Subcutaneous adipose tissue (tissue), 4 donors: ENCODE results near the gene BBOF1. TPM values are rescaled to one million over a fixed set of nuclear protein-coding genes. Genes with fewer than 3 reads are reported as not detected.

ENCODE experiments used
- CTCF ChIP-seq: fragments of 450-650 bp; IDR thresholded peaks from one replicate; pipeline ENCODE4 v1.5.1; 2016; ENCODE audit warnings: low read depth, mild to moderate bottlenecking, control low read depth, antibody characterized with exemption, moderate library complexity
- total RNA-seq, 4 donors: library from RNA; depleted of rRNA; stranded (reverse); fragments of >200 nt; gene quantifications; one replicate each; pipeline ENCODE4 v1.1.0, GENCODE V29; 2016

Gene BBOF1
- total RNA-seq, 4 donors from 2014 or later, result 3.1 to 12.3 (median 5.5) TPM

- TF ChIP-seq CTCF, result no peak
Measured at GRCh38 chr14:73996731-73997107, 22.4 kb upstream of the BBOF1 start.

DNA sequence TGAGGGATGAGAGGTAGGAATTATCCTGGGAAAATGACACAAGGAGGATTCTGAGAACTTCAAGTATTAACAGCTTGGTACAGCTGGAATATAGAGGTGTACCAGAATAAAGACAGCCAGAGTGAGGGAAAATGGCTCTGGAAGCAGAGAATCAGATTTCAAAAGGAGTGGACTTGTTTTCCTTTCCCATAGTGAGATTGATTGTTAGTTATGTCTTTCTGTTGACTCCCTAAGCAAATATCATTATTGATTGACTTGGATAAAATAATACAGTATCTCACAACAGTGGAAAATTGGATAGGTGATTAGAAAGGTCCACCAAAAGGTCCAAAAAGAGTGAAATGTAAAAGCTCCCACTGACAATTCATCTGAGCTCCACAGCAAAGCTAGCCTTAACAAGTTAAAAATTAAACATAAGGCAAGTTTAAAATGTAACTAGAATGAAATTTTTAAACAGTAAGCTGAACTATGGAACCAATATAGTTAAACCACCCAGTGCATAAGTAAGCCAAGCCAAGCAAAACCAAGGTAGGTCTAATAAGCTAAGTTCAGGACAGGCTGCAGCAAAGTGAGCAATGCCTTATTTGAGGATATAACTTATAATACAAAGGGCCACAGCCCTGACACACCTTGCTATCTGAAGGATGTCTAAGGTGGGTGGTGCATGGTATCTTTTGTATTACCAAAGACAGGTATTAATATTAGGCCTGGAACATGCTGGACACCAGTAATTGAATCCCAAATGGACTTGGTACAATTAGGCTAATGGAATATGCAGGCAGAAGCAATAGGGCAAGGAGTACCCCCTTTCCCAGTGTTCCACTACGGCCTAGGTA, 21.8 kb upstream of the BBOF1 start:
- TF ChIP-seq CTCF, result no peak

GRCh38 chr14:73997944-73998447, 21.2 kb upstream of the BBOF1 start:
- TF ChIP-seq CTCF, result no peak

DNA sequence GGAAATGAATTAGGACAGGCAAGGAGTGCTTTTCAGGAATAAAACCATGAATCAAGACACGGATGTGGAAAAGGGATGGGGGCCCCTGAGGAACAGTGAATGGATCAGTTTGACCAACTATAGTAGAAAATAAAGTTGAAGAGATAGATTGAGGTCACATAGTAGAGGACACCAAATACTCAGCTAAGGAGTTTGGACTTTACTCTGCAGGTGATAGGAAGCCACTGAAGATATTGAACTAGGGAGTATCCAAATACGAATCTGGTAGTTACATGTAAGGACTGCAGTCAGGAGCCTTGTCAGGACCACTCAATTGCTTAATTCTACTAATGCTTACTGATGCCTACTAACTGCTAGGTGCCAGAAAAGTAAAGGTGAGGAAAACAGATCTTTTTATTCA, 20.4 kb upstream of the BBOF1 start:
- no peak for TF ChIP-seq CTCF

DNA sequence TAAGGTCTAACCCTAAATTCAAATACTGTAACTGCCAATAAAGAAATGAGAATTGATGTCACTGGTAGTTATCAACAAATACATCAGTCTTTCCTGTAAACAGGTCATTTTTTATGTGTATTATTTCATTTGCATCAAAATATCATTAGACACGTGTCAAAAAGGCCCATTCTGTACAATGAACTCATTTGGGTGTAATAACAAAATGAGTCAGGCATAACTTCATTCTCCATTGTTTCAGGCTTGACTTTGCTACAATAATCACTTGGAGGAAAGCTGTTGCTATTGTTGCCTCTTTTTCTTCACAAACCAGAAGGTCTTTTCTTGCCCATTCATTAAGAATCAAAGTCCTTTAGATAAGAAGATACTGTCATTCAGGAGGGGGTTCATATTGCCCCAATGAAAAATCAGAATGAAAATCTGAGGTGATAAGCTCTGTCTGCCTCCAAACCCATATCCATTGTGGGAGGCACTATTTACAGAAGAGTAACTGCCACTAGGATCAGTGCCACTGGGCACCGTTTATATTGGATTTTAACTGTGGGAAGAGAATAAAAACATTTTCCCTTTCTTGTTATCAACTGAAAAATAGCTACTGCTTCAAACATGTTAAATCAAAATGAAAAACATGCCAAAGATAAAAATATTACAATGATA, 10.2 kb upstream of the BBOF1 start:
- TF ChIP-seq CTCF, result no peak

DNA sequence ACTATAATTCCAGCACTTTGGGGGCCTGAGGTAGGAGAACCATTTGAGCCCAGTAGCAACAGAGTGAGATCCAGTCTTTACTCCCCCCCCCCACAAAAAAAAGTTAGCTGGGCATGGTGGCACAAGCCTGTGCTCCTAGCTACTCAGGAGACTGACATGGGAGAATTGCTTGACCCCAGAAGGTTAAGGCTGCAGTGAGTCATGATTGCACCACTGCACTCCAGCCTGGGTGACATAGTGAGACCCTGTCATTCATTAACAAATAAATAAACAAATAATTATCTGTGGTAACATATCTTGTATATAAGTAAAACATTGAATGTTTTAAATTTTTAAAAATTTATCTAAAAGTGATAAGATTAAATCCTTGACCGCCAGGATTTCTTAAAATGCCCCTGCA, 4.8 kb upstream of the BBOF1 start:
- TF ChIP-seq CTCF, result no peak

DNA sequence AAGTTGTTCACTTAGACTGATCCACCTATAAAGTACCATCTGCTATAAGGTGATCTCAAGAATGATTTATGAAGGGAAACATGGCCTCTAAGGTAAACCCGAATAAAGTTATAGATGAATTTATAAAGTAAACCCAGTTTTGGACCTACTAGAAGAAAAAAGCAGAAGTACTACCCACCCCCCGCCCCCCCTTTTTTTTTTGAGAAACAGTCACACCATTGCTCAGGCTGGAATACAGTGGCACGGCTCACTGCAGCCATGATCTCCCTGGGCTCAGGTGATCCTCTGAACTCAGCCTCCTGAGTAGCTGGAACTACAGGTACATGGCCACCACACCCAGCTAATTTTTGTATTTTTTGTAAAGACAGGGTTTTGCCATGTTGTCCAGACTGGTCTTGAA, 4.0 kb upstream of the BBOF1 start:
- no peak for TF ChIP-seq CTCF
